ENCODE results near the gene PA2G4.
"Not testable (repeated sequence)": the region's sequence is repeated elsewhere in the genome, so short reads cannot be mapped to it uniquely, and the experiment has no call there.

The PA2G4 gene

DNA sequence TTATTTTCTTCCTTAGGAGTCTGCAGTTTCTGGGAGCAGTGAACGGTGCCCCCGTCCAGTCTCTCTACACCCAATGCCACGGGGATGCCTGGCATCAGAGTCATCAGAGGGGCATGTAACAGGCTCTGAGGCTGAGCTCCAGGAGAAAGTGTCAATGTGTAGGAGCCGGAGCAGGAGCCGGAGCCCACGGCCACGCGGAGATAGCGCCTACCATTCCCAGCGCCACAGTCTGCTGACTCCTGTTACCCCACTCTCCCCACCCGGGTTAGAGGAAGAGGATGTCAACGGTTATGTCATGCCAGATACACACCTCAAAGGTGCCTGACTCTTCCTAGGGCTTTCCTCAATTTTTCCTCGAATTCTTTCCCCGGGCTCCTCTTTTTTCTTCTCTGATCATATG lies 3.3 kb upstream of the PA2G4 start:
- DNase-seq (ENCODE audit: low read depth) = no peak

DNA sequence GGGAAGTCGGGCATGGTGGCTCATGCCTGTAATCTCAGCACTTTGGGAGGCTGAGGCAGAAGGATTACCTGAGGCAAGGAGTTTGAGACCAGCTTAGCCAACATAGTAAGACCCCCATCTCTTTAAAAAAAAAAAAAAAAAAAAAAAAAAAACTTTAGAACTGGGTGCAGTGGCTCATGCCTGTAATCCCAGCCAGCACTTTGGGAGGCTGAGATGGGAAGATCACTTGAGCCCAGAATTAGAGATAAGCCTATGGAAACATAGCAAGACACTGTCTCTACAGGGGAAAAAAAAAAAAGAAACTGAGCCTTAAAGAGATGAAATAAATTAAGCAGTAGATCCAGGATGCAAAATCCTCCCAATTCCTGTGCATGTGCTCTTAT lies 1.7 kb upstream of the PA2G4 start:
- DNase-seq (ENCODE audit: low read depth) = no peak

DNA sequence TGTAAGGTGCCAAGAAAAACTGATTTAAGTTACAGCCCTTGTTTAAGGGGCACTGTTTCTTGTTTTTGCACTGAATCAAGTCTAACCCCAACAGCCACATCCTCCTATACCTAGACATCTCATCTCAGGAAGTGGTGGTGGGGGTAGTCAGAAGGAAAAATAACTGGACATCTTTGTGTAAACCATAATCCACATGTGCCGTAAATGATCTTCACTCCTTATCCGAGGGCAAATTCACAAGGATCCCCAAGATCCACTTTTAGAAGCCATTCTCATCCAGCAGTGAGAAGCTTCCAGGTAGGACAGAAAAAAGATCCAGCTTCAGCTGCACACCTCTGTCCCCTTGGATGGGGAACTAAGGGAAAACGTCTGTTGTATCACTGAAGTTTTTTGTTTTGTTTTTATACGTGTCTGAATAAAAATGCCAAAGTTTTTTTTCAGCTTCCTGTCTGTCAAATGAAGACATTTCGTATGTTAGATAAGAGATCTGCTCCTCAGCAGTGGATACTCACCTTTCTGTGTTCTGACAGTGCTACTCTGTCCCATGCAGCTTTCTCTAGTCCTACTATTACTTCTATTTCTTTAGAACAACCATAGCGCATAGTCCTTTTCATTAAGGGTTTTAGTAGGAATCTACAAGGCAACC lies 1.2 kb upstream of the PA2G4 start:
- no peak for DNase-seq (ENCODE audit: low read depth)

DNA sequence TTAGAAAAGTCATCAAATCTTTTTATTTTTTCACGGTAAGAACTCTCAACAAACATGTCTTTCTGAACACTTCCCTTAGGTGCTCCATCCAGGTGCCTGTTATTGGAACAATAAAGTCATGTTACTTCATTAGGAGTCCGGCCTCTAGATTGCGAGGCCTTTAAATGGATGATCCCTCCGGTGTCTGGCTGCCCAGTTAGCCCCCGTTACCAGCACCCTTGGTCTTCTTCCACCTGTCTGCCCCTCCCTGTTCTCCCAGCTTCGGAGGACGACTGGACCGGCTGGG lies 593 bp upstream of the PA2G4 start:
- DNase-seq (ENCODE audit: low read depth) = no peak

DNA sequence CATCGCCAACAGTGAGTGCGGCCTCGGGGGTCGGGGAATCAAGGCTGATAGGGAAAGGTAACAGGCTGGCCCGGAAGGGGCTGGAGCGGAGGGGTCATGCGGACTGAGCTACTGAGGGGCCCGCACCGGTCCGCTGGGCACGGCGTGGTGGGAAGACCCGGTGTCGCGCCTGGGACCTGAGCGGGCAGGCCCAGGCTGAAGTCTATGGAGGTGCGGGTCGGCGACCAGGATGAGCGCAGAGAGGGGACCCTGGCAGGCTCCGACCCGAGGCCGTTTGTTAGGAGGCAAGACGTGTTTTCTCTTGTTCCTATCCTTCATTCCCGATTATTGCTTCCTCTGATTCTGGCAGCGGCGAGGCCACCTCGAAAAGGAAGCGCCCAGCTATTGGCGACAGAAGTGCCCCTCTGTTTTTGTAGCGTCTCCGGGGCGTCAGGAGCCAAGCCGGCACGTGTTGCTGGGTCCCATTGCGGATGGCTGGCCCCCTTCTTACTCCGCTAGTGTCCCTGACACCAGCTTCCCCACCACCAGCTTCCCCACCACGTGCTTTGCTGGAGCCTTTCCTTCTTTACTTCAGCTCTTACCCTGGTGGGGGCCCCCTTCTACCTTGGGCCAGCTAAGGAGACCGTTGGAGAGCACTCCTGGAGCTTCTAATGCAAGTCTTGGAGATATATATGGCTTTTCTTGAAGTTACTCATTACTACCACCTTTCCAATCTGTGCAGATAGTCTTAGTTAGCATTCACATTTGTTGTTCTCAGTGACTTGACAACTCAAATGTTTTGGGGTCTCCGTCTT lies 653 bp downstream of the PA2G4 start:
- DNase-seq (ENCODE audit: low read depth) = no peak

DNA sequence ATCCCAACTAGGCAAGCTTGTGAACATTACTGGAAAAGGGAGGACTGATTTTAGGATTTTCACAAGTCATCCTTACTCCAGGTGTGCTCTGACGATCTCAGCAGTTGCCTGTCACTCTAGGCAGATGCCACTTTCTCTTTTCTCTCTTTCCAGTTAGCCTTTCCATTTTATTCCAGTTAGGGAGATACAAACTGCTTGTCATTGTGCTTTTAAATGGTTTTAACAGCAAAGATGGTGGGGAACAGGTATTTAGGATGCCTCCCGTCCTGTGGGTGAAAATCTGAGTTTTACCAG lies 1.2 kb downstream of the PA2G4 start:
- DNase-seq (ENCODE audit: low read depth) = no peak

DNA sequence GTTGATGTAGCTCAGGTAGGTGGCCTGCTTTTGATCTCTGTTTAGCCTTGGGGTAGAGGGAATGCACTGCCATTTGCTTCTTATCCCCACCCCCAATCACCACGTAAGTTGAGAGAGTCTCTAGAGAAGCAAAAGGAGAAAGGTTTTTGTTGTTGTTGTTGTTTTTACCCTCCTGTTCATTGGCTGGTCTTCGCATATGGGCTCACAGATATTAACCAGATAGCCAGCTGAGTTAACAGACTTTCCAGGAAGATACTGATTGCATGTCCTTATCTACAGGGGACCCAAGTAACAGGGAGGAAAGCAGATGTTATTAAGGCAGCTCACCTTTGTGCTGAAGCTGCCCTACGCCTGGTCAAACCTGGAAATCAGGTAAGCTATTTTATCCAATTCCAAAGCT lies 2.9 kb downstream of the PA2G4 start:
- DNase-seq (ENCODE audit: low read depth) = no peak

DNA sequence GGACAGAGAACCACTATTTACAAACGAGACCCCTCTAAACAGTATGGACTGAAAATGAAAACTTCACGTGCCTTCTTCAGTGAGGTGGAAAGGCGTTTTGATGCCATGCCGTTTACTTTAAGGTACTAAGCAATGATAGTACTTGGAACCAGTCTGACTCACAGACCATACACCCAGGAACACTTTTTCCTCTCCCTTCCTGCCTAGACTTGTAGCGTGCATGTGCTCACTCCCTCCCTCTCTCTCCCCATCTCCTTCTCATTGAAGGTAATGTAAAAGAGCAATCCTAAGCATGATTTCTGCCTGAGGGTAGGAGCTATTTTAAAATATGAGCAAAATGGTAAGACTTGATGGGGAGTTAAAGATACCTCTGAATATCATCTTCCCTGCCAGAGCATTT lies 6.2 kb downstream of the PA2G4 start:
- no peak for DNase-seq (ENCODE audit: low read depth)

DNA sequence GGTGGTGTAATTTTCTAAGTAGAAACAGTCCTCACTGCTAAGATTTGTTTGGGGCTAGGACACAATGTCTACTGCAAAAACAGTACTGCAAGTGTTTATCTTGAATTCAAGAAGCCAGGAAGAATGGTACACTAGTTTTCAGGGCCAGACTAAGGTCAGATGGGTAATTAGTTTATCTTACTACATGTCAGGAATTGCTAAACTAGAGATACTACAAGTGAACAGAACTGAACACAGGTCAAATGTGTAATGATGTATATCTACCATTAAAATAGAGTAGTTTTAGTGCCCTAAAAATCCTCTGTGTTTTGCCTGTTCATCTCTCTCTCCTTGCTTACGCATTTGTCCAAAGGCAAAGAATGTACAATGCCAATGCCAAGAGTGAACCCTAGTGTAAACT lies 9.7 kb downstream of the PA2G4 start:
- DNase-seq (ENCODE audit: low read depth) = no peak

DNA sequence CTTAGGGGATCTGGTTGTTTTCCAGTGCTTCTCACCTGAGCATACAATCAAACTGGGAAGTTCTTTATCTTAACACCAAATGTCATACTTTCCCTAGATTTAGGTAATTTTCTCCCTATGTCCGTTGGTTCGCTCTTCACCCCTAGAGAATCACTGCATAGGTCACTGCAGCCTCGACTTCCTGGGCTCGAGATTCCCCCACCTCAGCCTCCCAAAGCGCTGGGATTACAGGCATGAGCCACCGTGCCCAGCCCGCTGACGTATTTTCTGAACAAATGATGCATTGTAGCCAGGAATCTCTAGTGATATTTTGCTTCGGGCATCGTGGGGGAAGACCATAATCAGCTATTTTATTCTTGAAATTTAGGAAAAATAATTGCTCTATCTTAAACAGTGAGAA lies 11.0 kb downstream of the PA2G4 start:
- DNase-seq (ENCODE audit: low read depth) = no peak

DNA sequence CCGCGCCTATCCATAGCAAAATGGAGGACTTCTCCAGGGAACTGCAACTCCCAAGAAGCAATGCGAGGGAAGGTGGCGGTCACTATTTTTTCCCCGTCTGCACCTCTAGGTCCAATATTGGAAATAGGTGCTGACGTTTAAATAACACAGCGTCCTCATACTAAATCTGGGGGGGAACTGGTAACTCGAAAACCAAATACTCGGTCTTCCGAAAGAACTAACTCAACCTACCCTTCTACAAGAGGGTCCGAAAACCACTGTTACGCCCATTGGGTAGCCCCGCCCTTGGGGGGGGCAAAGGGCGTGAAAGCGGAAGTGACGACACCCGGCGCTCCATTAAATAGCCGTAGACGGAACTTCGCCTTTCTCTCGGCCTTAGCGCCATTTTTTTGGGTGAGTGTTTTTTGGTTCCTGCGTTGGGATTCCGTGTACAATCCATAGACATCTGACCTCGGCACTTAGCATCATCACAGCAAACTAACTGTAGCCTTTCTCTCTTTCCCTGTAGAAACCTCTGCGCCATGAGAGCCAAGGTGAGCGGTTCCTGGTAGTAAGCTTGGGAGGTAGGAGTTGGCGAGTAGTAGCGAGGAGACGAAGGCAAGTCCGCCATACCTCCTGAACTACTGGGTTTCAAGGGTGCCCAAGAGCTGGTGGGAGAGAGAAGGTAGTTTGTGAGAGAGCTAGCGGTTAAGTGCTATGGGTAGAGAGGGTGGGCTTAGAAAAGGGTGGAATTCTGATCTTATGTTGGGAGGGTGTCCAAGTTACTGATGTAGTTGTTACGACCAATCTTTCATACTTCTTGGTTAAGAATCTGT lies 12.1 kb downstream of the PA2G4 start, which contains the start of gene RPL41:
Gene RPL41 (plus strand): TSS at position 367 of the 815 bp plus-strand sequence.
- peak; percentile 86 for DNase-seq (ENCODE audit: low read depth)

DNA sequence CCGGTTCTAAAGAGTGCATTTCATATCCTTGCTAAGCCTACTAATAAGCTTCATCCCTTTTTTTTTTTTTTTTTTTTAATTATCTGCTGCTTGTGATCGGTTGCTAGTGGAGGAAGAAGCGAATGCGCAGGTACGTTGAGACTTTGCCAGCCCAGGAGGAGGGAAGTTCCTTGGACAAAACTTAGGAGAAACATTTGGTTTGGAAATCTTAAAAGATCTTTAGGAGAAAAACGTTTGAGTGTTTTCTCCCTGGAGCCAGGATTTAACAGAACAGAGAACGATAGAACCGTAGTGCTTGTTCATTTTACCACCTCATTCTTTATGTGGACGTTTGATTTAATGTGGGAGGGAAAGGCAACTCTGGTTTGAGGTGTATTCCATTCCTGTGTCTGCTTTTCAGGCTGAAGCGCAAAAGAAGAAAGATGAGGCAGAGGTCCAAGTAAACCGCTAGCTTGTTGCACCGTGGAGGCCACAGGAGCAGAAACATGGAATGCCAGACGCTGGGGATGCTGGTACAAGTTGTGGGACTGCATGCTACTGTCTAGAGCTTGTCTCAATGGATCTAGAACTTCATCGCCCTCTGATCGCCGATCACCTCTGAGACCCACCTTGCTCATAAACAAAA lies 12.8 kb downstream of the PA2G4 start:
- DNase-seq (ENCODE audit: low read depth) = not testable (repeated sequence)

DNA sequence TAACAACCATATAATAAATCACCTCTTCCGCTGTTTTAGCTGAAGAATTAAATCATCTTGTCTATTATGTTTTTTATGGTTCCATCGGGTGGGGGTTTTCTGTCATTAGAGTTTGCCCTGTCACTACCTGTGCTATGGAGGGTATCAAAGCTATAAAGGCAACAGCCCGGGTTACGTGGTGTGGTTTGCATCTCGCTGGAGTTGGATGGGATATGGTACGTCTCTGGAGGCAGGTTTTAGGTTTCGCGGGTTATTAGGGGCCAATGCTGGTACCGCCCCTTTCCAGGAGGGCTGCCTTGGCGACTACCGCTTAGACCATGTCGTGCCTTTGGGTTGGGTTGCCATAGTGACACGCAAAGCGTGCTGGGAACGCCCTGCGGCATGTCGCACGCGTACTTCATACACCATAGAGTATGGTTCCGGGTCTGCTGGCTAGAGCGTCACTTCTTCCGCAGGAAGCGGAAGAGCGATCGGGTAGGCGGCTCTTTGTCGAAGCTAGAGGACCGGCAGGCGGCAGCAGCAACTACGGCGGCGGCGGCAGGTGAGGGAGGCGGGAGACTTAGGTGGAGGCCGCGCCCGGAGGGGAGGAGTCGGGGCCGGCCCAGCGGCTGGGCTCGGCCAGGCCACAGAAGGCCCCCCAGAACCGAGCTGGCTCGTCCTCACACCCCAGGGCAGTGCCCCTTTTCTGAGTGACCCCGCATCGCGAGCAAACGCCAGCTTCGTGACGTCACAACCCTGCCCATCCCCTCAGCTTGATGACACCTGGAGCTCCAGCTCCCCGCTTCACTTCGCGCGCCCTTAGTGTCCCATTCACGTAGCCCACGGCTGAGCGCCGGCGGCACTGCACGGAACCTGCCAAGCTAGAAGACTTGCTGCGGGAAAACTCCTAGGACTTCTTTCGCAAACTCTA lies 13.7 kb downstream of the PA2G4 start, which contains the start of gene ZC3H10:
Gene ZC3H10 (plus strand): TSS at position 489 of the 910 bp plus-strand sequence. CDS start 2,297 bp downstream, outside the sequence.
- DNase-seq (ENCODE audit: low read depth) = peak; percentile 93

DNA sequence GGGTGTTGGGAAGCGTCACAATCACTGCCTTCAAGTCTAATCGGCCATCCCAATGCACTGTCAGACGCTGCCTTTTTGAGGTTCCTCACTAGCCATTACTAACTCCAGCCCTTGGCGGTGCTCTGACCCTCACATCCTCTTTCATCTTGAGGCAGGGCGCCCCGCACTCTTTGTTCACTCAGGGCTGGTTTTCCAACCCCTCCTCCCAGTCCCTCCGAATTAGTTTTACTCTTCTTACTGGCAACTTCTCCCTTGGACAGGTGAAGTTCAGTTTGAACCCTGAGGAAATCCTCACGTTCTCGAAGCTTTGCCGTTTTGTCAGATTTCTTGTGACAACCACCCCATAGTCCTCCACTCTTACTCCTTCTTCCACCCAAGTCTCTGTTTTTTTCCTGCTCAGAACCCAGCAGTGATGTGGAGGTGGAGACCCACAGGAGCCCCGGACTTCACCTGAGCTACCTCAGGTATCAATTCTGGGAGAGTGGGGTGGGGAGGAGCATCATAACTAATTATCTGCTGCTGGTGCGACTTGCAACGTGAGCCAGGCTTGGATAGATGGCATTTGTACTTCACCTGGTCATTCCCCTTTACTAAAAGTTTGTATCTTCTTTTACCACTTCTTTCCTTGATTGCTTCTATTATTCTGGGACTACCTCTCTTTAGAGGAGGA lies 14.5 kb downstream of the PA2G4 start:
- DNase-seq (ENCODE audit: low read depth) = no peak

DNA sequence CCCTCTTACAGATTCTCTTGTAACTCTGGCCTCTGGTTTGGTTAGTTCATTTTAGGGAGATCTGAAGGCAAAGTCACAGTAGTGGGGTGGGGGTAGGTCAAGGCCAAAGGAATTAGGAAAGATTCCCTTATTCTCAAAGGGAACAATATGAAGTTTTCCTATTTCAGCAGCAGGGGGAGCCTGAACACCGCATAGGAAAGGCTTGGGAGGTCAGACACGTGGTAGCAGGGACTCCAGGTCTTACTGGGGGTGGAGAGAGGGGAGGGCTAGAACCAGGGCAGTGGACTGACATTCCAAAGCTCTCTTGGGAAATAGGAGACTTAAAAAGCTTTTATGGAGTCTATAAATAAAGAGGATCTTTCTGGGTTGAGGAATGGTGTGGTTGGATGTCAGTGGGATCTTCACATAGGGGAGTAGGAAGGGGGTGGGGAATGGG lies 15.0 kb downstream of the PA2G4 start:
- peak; percentile 36 for DNase-seq (ENCODE audit: low read depth)

DNA sequence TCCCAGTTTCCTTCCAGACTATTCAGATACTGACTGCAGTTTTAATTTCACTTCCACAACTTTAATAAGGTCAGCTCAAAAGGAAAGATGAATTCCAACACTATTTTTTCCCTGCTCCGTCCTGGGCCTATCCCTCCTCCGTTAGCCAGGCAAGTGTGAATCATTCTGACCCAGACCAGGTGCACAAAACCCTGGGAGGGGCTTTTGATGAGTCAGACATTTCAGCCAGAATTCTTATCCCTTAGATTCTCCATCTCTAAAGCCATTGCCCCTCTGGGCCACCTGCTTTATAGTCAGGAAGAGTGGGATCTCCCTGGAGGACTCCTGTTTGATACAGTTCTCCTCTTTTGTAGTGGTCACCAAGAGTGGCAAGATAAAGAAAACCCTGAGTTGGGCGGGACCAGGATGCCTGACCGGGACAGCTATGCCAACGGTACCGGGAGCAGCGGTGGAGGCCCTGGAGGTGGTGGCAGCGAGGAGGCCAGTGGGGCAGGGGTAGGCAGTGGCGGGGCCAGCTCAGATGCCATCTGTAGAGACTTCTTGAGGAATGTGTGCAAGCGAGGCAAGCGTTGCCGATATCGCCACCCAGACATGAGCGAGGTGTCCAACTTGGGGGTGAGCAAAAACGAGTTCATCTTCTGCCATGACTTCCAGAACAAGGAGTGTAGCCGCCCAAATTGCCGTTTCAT lies 15.9 kb downstream of the PA2G4 start:
- DNase-seq (ENCODE audit: low read depth) = no peak

DNA sequence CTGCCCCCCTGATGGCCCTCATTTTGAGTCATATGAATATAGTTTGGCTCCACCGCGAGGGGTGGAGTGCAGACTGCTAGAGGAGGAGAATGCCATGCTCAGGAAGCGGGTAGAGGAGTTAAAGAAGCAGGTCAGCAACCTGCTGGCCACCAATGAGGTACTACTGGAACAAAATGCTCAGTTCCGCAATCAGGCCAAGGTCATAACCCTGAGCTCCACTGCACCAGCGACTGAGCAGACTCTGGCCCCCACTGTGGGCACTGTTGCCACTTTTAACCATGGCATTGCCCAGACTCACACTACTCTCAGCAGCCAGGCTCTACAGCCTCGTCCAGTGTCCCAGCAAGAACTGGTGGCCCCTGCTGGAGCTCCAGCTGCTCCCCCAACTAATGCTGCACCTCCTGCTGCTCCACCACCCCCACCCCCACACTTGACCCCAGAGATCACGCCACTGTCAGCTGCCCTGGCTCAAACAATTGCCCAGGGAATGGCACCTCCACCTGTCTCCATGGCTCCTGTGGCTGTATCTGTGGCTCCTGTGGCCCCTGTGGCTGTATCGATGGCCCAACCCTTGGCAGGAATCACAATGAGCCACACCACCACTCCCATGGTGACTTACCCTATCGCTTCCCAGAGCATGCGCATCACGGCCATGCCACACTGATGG lies 17.0 kb downstream of the PA2G4 start:
- DNase-seq (ENCODE audit: low read depth) = no peak

DNA sequence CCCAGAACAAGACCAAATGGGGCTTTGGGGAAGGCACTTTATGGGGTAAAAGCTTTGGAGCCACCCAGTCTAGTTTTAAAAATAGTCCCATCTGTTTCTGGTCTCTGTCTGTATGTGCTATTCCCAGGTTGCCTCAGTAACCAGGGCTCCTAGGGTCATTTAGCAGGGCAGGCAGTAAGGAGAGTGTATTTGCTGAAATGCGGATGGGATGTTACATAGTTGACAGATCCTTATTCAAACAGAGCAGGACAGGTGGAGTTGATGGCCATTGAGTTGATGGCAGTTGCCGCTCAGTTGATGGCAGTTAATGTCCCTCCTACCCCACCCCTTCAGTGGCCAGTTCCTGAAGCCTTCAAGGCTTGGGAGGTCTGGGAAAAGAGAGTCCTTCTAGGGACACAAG lies 18.3 kb downstream of the PA2G4 start:
- DNase-seq (ENCODE audit: low read depth) = no peak

DNA sequence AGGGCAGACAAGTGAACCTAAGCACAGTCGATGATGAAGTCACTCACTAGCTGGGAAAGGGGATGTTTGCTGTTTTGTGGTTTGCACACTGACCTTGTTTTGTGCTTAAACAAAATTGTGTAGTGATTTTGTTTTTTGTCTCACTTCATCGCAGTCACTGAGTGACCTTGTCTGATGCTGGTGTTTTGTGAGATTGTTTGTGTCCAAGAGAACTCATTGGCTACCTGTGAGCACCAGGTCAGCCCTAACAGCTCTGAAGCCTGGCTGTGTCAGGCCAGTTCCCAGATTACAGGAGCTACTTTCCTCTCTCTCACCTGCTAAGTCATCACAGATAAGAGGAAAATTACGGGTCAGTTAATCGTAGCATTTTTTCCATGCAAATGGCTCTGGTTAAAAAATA lies 19.8 kb downstream of the PA2G4 start:
- DNase-seq (ENCODE audit: low read depth) = no peak

DNA sequence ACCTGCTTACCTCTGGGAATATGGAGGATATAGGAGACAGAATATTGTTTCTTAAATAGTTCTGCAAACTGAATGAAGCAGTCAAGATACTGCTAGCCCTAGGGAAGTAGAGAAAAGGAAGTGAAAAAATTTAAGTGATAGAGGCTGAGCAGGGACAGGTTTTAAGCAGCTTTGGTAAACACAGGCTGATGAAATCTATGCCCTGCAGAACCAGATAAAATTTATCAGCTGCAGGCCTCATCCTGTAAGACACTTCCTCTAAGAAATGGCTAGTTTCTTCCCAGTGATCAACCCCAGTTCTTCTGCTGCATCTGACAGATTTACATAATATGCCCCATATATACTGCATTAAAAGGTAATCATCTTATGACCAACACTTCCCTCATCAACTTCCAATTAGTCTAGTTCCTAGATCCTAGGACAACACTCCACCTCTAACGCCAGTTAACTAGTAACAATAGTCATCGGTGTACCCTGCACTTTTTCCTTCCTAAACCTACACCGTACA lies 22.4 kb downstream of the PA2G4 start:
- DNase-seq (ENCODE audit: low read depth) = no peak
